ENCODE data around the gene CNTNAP2.

GRCh38 chr7:146736446-146737190 lies 620.0 kb downstream of the CNTNAP2 start:
- no peak for TF ChIP-seq CTCF (tag by site-specific recombination; IDR thresholded peaks at IDR 0.05)
- no peak for TF ChIP-seq ZNF354C (tag by site-specific recombination; IDR thresholded peaks at IDR 0.05; ENCODE audit: borderline replicate concordance, low read depth)
- no peak for TF ChIP-seq PBX3 (CRISPR knock-in tag; IDR thresholded peaks at IDR 0.05)
- no peak for TF ChIP-seq ZNF132 (tag by site-specific recombination; IDR thresholded peaks at IDR 0.05; ENCODE audit: borderline replicate concordance)
- TF ChIP-seq ZNF23 (tag by site-specific recombination; IDR thresholded peaks at IDR 0.05; ENCODE audit: borderline replicate concordance): no peak
- no peak for TF ChIP-seq ZNF704 (tag by site-specific recombination; IDR thresholded peaks at IDR 0.05)
- no peak for TF ChIP-seq ZNF501 (tag by site-specific recombination; IDR thresholded peaks at IDR 0.05)
- no peak for TF ChIP-seq EGR2 (tag by site-specific recombination; IDR thresholded peaks at IDR 0.05; ENCODE audit: low read depth)
- no peak for TF ChIP-seq ZNF677 (tag by site-specific recombination; IDR thresholded peaks at IDR 0.05)
- TF ChIP-seq YY1 (tag by site-specific recombination; IDR thresholded peaks at IDR 0.05): no peak
- TF ChIP-seq PRDM1 (tag by site-specific recombination; IDR thresholded peaks at IDR 0.05): no peak
- no peak for TF ChIP-seq ZNF335 (tag by site-specific recombination; conservative IDR thresholded peaks at IDR 0.05)
- TF ChIP-seq ZBTB21 (tag by site-specific recombination; IDR thresholded peaks at IDR 0.05): no peak
- no peak for TF ChIP-seq ZBTB1 (tag by site-specific recombination; IDR thresholded peaks at IDR 0.05)
